ENCODE measurements around the gene LEPR. TPM values are rescaled to one million over a fixed set of nuclear protein-coding genes. Genes with fewer than 3 reads are reported as not detected.

Gene LEPR
- total and polyA plus RNA-seq, 7 donors = 0.46 to 24.7 (median 5.3) TPM

DNA sequence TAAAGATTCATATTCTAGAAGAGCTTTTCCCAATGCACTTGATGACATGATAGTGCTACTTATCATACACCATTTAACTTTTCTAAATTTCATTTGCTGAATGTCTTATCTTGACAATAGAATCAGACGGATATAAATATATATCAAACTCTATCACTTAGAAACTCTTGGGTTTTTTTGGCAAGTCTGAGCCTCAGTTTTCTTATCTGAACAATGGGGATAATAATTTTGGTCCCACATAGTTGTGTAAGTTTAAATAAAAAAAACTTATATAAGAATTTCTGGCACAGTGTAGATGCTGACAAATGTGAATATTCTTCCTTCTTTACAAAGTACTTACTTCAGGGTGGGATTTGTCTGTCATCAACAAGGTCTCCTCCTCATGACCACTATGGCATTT lies 21.5 kb upstream of the LEPR start:
- 89 to 95% methylated on average over 1 of the region's 1 CpG for WGBS, 2 donors
- no peak for TF ChIP-seq EP300 (IDR thresholded peaks at IDR 0.05)
- TF ChIP-seq, protein P1, sequence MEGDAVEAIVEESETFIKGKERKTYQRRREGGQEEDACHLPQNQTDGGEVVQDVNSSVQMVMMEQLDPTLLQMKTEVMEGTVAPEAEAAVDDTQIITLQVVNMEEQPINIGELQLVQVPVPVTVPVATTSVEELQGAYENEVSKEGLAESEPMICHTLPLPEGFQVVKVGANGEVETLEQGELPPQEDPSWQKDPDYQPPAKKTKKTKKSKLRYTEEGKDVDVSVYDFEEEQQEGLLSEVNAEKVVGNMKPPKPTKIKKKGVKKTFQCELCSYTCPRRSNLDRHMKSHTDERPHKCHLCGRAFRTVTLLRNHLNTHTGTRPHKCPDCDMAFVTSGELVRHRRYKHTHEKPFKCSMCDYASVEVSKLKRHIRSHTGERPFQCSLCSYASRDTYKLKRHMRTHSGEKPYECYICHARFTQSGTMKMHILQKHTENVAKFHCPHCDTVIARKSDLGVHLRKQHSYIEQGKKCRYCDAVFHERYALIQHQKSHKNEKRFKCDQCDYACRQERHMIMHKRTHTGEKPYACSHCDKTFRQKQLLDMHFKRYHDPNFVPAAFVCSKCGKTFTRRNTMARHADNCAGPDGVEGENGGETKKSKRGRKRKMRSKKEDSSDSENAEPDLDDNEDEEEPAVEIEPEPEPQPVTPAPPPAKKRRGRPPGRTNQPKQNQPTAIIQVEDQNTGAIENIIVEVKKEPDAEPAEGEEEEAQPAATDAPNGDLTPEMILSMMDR (IDR thresholded peaks at IDR 0.05) = no peak
- TF ChIP-seq POLR2A (IDR thresholded peaks at IDR 0.05) = no peak
- TF ChIP-seq POLR2AphosphoS5 (IDR thresholded peaks at IDR 0.05) = no peak
- H3K4me1 ChIP-seq = no peaks in the 10 kb centered on the region
- no peaks in the 10 kb centered on the region for H3K36me3 ChIP-seq
- no peaks in the 10 kb centered on the region for H3K9me3 ChIP-seq
- no peak overlapping the region for H3K27ac ChIP-seq
- no peak for DNase-seq
- no peaks in the 10 kb centered on the region for H3K27me3 ChIP-seq
- intact Hi-C loops (cut with DNase I) = no loop called here
- H3K4me3 ChIP-seq = no peak overlapping the region

GRCh38 chr1:65401612-65402011 lies 18.9 kb upstream of the LEPR start:
- Histone ChIP-seq H3K9me3 (no peaks in the 10 kb centered on the region), H3K27ac (no peak overlapping the region), H3K36me3 (no peaks in the 10 kb centered on the region), H3K27me3 (no peaks in the 10 kb centered on the region), H3K4me3 (no peak overlapping the region), H3K4me1 (no peaks in the 10 kb centered on the region)
- TF ChIP-seq POLR2AphosphoS5 (IDR thresholded peaks at IDR 0.05) = no peak
- TF ChIP-seq, protein P1 (IDR thresholded peaks at IDR 0.05) = no peak
- TF ChIP-seq EP300 (IDR thresholded peaks at IDR 0.05) = no peak
- TF ChIP-seq POLR2A (IDR thresholded peaks at IDR 0.05) = no peak
- 93% methylated on average over 3 of the region's 3 CpGs for WGBS, 2 donors
- intact Hi-C loops (cut with DNase I) = no loop called here
- no peak for DNase-seq

GRCh38 chr1:65404941-65405340 lies 15.5 kb upstream of the LEPR start:
- no peaks in the 10 kb centered on the region for H3K4me1 ChIP-seq
- no peak overlapping the region for H3K4me3 ChIP-seq
- no peak for TF ChIP-seq POLR2A (IDR thresholded peaks at IDR 0.05)
- TF ChIP-seq EP300 (IDR thresholded peaks at IDR 0.05) = no peak
- TF ChIP-seq POLR2AphosphoS5 (IDR thresholded peaks at IDR 0.05) = no peak
- TF ChIP-seq, protein P1 (IDR thresholded peaks at IDR 0.05) = no peak
- H3K27ac ChIP-seq = no peak overlapping the region
- no peak for DNase-seq
- H3K9me3 ChIP-seq = no peaks in the 10 kb centered on the region
- intact Hi-C loops (cut with DNase I) = no loop called here
- H3K27me3 ChIP-seq = no peaks in the 10 kb centered on the region
- H3K36me3 ChIP-seq = no peaks in the 10 kb centered on the region

- H3K27ac ChIP-seq = no peak overlapping the region
- no peaks in the 10 kb centered on the region for H3K27me3 ChIP-seq
- intact Hi-C loops (cut with DNase I) = no loop called here
- TF ChIP-seq POLR2AphosphoS5 (IDR thresholded peaks at IDR 0.05) (no peak), POLR2A (IDR thresholded peaks at IDR 0.05) (no peak), EP300 (IDR thresholded peaks at IDR 0.05) (no peak)
- TF ChIP-seq, protein P1 (IDR thresholded peaks at IDR 0.05) = no peak
- no peak overlapping the region for H3K4me3 ChIP-seq
- H3K9me3 ChIP-seq = no peaks in the 10 kb centered on the region
- no peak for DNase-seq
- H3K4me1 ChIP-seq = no peaks in the 10 kb centered on the region
- WGBS, 2 donors = 57 to 81% methylated on average over 2 of the region's 2 CpGs
- no peaks in the 10 kb centered on the region for H3K36me3 ChIP-seq
Measured at GRCh38 chr1:65407877-65408276, 12.6 kb upstream of the LEPR start.

DNA sequence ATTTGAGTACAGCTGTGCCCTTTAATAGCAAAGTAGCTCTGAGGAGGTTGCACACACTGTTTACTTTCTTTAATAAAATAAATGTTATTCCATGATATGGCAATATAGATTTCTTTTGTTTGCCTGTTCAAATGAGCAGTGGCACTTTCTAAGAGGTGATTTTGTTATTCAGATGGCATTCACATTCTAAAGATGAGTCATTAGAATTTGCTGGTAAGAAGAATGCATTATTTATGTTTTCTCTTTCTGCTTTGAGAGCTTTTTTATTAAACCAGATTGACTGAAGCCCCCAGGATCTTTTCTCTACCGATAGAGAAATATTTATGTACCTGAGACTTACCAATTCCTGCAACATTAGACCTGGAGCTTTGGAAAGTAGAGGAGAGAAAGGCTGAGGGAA lies 11.2 kb upstream of the LEPR start:
- no peak for TF ChIP-seq POLR2AphosphoS5 (IDR thresholded peaks at IDR 0.05)
- TF ChIP-seq EP300 (IDR thresholded peaks at IDR 0.05) = no peak
- TF ChIP-seq POLR2A (IDR thresholded peaks at IDR 0.05) = no peak
- TF ChIP-seq, protein P1 (IDR thresholded peaks at IDR 0.05) = no peak
- no peaks in the 10 kb centered on the region for H3K9me3 ChIP-seq
- no peaks in the 10 kb centered on the region for H3K36me3 ChIP-seq
- no peaks in the 10 kb centered on the region for H3K27me3 ChIP-seq
- no peak for DNase-seq
- no peaks in the 10 kb centered on the region for H3K4me1 ChIP-seq
- H3K4me3 ChIP-seq = no peak overlapping the region
- intact Hi-C loops (cut with DNase I) = no loop called here
- 67 to 73% methylated on average over 1 of the region's 1 CpG for WGBS, 2 donors
- no peak overlapping the region for H3K27ac ChIP-seq
